ENCODE results near the gene TCHP. TPM values are rescaled to one million over a fixed set of nuclear protein-coding genes. Genes with fewer than 3 reads are reported as not detected.

TCHP gene
- total and polyA plus RNA-seq, 2 experiments from 2014 or later: 3.1 to 6.2 TPM

- no peak overlapping the region for H3K4me3 Mint-ChIP-seq
- Histone ChIP-seq H3K9me2 (ENCODE audit: insufficient read depth) (no peaks in the 10 kb centered on the region), H3K4me2 (no peak overlapping the region), H3K4me3 (no peak overlapping the region), H4K20me1 (replicated peaks; ENCODE audit: insufficient read depth) (no peaks in the 10 kb centered on the region), H3K27ac (ENCODE audit: low read depth) (no peak overlapping the region), H3F3A (replicated peaks; ENCODE audit: low read depth) (no peaks in the 10 kb centered on the region), H3K27me3 (ENCODE audit: insufficient read depth) (no peaks in the 10 kb centered on the region), H3K79me2 (replicated peaks; ENCODE audit: insufficient read depth) (no peaks in the 10 kb centered on the region), H3K4me1 (ENCODE audit: insufficient read depth) (no peaks in the 10 kb centered on the region), H3K36me3 (ENCODE audit: insufficient read depth) (no peaks in the 10 kb centered on the region; the same call in 1 of the 2 replicates), H2AFZ (no peak overlapping the region)
- ATAC-seq: no peak
- peaks cover 10% of the 10 kb centered on the region; the same call in 2 of the 3 replicates for H3K36me3 Mint-ChIP-seq (ENCODE audit: low read depth)
- H3K4me1 Mint-ChIP-seq: peaks cover 4% of the 10 kb centered on the region; the same call in 2 of the 3 replicates
- H3K27me3 Mint-ChIP-seq (ENCODE audit: insufficient read depth, low read depth, poor library complexity): no peaks in the 10 kb centered on the region
- TF ChIP-seq EZH2phosphoT487 (IDR thresholded peaks at IDR 0.05; ENCODE audit: unreplicated experiment): no peak
- TF ChIP-seq CTCF (conservative IDR thresholded peaks at IDR 0.05; ENCODE audit: low read depth in 2 of 2): no peak
- no peak for TF ChIP-seq POLR2AphosphoS5 (IDR thresholded peaks at IDR 0.05; ENCODE audit: low read depth)
- TF ChIP-seq ZNF462 (CRISPR knock-in tag; IDR thresholded peaks at IDR 0.05): no peak
- no peak for TF ChIP-seq REST (IDR thresholded peaks at IDR 0.05; ENCODE audit: unreplicated experiment)
- TF ChIP-seq CREB1 (CRISPR knock-in tag; IDR thresholded peaks at IDR 0.05; ENCODE audit: low read depth): no peak
- TF ChIP-seq EZH2 (IDR thresholded peaks at IDR 0.05; ENCODE audit: low read depth, unreplicated experiment): no peak
- TF ChIP-seq NANOG (IDR thresholded peaks at IDR 0.05; ENCODE audit: borderline replicate concordance): no peak
- TF ChIP-seq JUNB (IDR thresholded peaks at IDR 0.05; ENCODE audit: unreplicated experiment): no peak
- no peak for TF ChIP-seq ZNF331 (CRISPR knock-in tag; IDR thresholded peaks at IDR 0.05; ENCODE audit: low read depth)
- no peak for TF ChIP-seq STAT1 (IDR thresholded peaks at IDR 0.05; ENCODE audit: unreplicated experiment)
- TF ChIP-seq ZNF114 (CRISPR knock-in tag; IDR thresholded peaks at IDR 0.05): no peak
- TF ChIP-seq ETS1 (IDR thresholded peaks at IDR 0.05): no peak
- H3K9me3 Mint-ChIP-seq: no peaks in the 10 kb centered on the region
- no peak for DNase-seq (ENCODE audit: low spot score)
- H3K27ac Mint-ChIP-seq: no peak overlapping the region
Observed at GRCh38 chr12:109963743-109964429, 63.8 kb downstream of the TCHP start.
